Measurements from ENCODE around the gene CCDC175.

GRCh38 chr14:59463787-59464485 lies 112.7 kb downstream of the CCDC175 start:
- TF ChIP-seq CTCF (IDR thresholded peaks at IDR 0.05 in 4 of 5, conservative IDR thresholded peaks at IDR 0.05 in 1 of 5) (no peak), POLR2A (IDR thresholded peaks at IDR 0.05) (no peak)

All from gastrocnemius medialis (tissue), 4 donors.